Uterus (tissue), 2 donors: ENCODE results near the gene EVA1C.

ENCODE experiments used
- CTCF ChIP-seq, 4 experiments: fragments of 200-600 bp in 2 of 4; fragments of 450-650 bp in 2 of 4; sonication (generic) in 2 of 4; IDR thresholded peaks; one replicate each; pipeline ENCODE4 v1.5.1; 2016 to 2019; ENCODE audit warnings: antibody characterized with exemption in 4 of 4, mild to moderate bottlenecking in 2 of 4, moderate library complexity in 1 of 4
- POLR2A ChIP-seq, 2 donors: fragments of 450-650 bp; IDR thresholded peaks; one replicate each; pipeline ENCODE4 v1.6.1; 2016; ENCODE audit warnings: antibody characterized with exemption in 2 of 2, mild to moderate bottlenecking in 1 of 2, moderate library complexity in 1 of 2

- TF ChIP-seq CTCF (IDR thresholded peaks at IDR 0.05) (no peak), POLR2A (IDR thresholded peaks at IDR 0.05) (peak in 1 of 2 donors; percentile 7)
Measured at GRCh38 chr21:32520875-32521735, 108.6 kb downstream of the EVA1C start.
